Measurements from ENCODE around the gene ST3GAL4. TPM values are rescaled to one million over a fixed set of nuclear protein-coding genes. Genes with fewer than 3 reads are reported as not detected.

The ST3GAL4 gene
- total and polyA plus RNA-seq, 9 of the 15 experiments (the other 6 are each of a cell fraction or from before 2014, with no cell fraction given): 0.27 to 22.9 (median 10.5) TPM

GRCh38 chr11:126352934-126353801, 2.3 kb upstream of the ST3GAL4 start (continued):
- peak; percentile 62 for TF ChIP-seq ZBTB40 (IDR thresholded peaks at IDR 0.05)
- no peak for TF ChIP-seq ZBTB40 (CRISPR knock-in tag; IDR thresholded peaks at IDR 0.05)
- no peak for TF ChIP-seq ZNF282 (CRISPR knock-in tag; IDR thresholded peaks at IDR 0.05)
- TF ChIP-seq HMG20A (CRISPR knock-in tag; conservative IDR thresholded peaks at IDR 0.05): no peak
- TF ChIP-seq HDAC2 (IDR thresholded peaks at IDR 0.05): peak; percentile 76; the same call in 1 of the 2 replicates
- TF ChIP-seq ETV1 (tag; conservative IDR thresholded peaks at IDR 0.05; ENCODE audit: low read depth): peak; percentile 41; the same call in 1 of the 2 replicates
- TF ChIP-seq ZNF316 (IDR thresholded peaks at IDR 0.05): peak; percentile 99
- peak; percentile 62; the same call in 1 of the 2 replicates for TF ChIP-seq ZNF407 (IDR thresholded peaks at IDR 0.05; ENCODE audit: low read depth)
- TF ChIP-seq STAT5A (IDR thresholded peaks at IDR 0.05; ENCODE audit: borderline replicate concordance, low read length): no peak
- no peak for TF ChIP-seq PPARD (CRISPR knock-in tag; IDR thresholded peaks at IDR 0.05)
- no peak; the same call in 1 of the 2 replicates for TF ChIP-seq OTX1 (CRISPR knock-in tag; IDR thresholded peaks at IDR 0.05)

All from K562 (cell line).